Ishikawa (cell line): ENCODE measurements around the gene PDIA5.

Experiments used
- CEBPB ChIP-seq: IDR thresholded peaks from 2 replicates; pipeline ENCODE4 v1.6.1; 2012
- CREB1 ChIP-seq: IDR thresholded peaks from 2 replicates; pipeline ENCODE4 v1.6.1; 2012; ENCODE audit warnings: low read depth
- EGR1 ChIP-seq: IDR thresholded peaks from 2 replicates; pipeline ENCODE4 v1.6.1; 2012
- EP300 ChIP-seq: IDR thresholded peaks from 2 replicates; pipeline ENCODE4 v1.6.1; 2012; ENCODE audit warnings: borderline replicate concordance
- FOXM1 ChIP-seq: IDR thresholded peaks from 2 replicates; pipeline ENCODE4 v1.6.1; 2012; ENCODE audit warnings: low read depth, borderline replicate concordance
- NFIC ChIP-seq: IDR thresholded peaks from 2 replicates; pipeline ENCODE4 v1.6.1; 2012
- RAD21 ChIP-seq: IDR thresholded peaks from 2 replicates; pipeline ENCODE4 v1.6.1; 2012; ENCODE audit warnings: low read depth
- REST ChIP-seq: IDR thresholded peaks from 2 replicates; pipeline ENCODE4 v1.6.1; 2012; ENCODE audit warnings: low read depth, mild to moderate bottlenecking
- TAF1 ChIP-seq: IDR thresholded peaks from 2 replicates; pipeline ENCODE4 v1.6.1; 2012; ENCODE audit warnings: low read depth, mild to moderate bottlenecking
- TCF12 ChIP-seq: IDR thresholded peaks from 2 replicates; pipeline ENCODE4 v1.6.1; 2012; ENCODE audit warnings: low read depth
- TEAD4 ChIP-seq: IDR thresholded peaks from 2 replicates; pipeline ENCODE4 v1.6.1; 2012
- YY1 ChIP-seq: IDR thresholded peaks from 2 replicates; pipeline ENCODE4 v1.6.1; 2012; ENCODE audit warnings: low read depth
- ZBTB7A ChIP-seq: IDR thresholded peaks from 2 replicates; pipeline ENCODE4 v1.6.1; 2012; ENCODE audit warnings: low read depth
- TF ChIP-seq, protein P1 (sequence below): IDR thresholded peaks from 2 replicates; pipeline ENCODE4 v1.6.1; 2012
- TF ChIP-seq, protein P2 (sequence below): IDR thresholded peaks from 2 replicates; pipeline ENCODE4 v1.6.1; 2012

The PDIA5 gene

GRCh38 chr3:123124971-123125370, 58.1 kb downstream of the PDIA5 start:
- TF ChIP-seq CEBPB, result no peak
- TF ChIP-seq, protein P1, sequence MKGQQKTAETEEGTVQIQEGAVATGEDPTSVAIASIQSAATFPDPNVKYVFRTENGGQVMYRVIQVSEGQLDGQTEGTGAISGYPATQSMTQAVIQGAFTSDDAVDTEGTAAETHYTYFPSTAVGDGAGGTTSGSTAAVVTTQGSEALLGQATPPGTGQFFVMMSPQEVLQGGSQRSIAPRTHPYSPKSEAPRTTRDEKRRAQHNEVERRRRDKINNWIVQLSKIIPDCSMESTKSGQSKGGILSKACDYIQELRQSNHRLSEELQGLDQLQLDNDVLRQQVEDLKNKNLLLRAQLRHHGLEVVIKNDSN, result no peak
- no peak for TF ChIP-seq ZBTB7A

GRCh38 chr3:123126031-123126430, 59.2 kb downstream of the PDIA5 start:
- TF ChIP-seq TCF12 (no peak), TAF1 (no peak), YY1 (no peak), RAD21 (no peak), REST (no peak), ZBTB7A (no peak), CREB1 (no peak), TEAD4 (no peak), EGR1 (no peak)

- TF ChIP-seq CREB1 (no peak), EP300 (no peak), EGR1 (no peak), FOXM1 (no peak), NFIC (no peak), TEAD4 (no peak), YY1 (no peak), REST (no peak), ZBTB7A (no peak), RAD21 (no peak), TAF1 (no peak), CEBPB (no peak), TCF12 (no peak)
- TF ChIP-seq, protein P1, result no peak
- TF ChIP-seq, protein P2, sequence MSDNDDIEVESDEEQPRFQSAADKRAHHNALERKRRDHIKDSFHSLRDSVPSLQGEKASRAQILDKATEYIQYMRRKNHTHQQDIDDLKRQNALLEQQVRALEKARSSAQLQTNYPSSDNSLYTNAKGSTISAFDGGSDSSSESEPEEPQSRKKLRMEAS, result no peak
These were observed 59.8 kb downstream of the PDIA5 start for GRCh38 chr3:123126653-123127052.

- TF ChIP-seq, protein P2, result no peak
- TF ChIP-seq, protein P1, result no peak
- TF ChIP-seq CEBPB (no peak), FOXM1 (no peak)
These were observed 62.3 kb downstream of the PDIA5 start for GRCh38 chr3:123129092-123129491.

DNA sequence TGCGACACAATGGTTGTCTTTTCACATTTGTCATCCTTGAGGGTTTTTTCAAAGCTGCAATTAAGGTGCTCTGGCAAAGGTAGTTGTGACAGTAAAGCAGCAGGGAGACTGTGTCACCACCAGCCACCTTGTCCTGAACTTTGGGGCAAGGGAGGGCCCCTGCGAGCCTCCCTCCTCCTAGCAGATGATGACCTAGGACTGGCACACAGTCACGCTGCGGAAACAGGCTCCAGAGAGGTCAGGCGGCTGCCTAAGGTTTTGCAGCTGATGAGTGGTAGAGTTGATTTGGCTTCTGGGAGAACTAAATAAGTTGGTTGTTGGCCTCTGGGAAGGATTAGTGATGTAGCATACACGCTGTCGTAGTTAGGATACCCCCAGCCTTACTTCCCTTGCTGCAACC, 62.7 kb downstream of the PDIA5 start:
- TF ChIP-seq FOXM1 (no peak), YY1 (no peak), TCF12 (no peak), EP300 (no peak), EGR1 (no peak), REST (no peak), RAD21 (no peak), CREB1 (no peak), NFIC (no peak), ZBTB7A (no peak), TAF1 (no peak), CEBPB (no peak), TEAD4 (no peak)
- TF ChIP-seq, protein P1, result no peak
- TF ChIP-seq, protein P2, result no peak
